Effector memory CD8-positive, alpha-beta T cell (primary cell): ENCODE data around the gene MAP4K4.
A peak's percentile ranks its signal among the peaks of the same experiment; 100 is the strongest.

Source experiments
- ATAC-seq: fragments of 150-1000 bp; cut with Tn5 transposase; replicated peaks from 2 replicates; pipeline ENCODE4 v1.10.0; 2021; ENCODE audit warnings: mild to moderate bottlenecking, moderate library complexity
- DNase-seq, 3 experiments: peaks; one replicate each; pipeline ENCODE4 v3.0.0; 2021
- H3K27ac Mint-ChIP-seq, 2 donors: one replicate each; pipeline ENCODE4 v1.8.0; 2022; ENCODE audit warnings: mild to moderate bottlenecking in 2 of 2, mixed read lengths in 2 of 2, moderate library complexity in 2 of 2
- H3K27me3 Mint-ChIP-seq, 2 donors: one replicate each; pipeline ENCODE4 v1.8.0; 2022; ENCODE audit warnings: mixed read lengths in 2 of 2
- H3K36me3 Mint-ChIP-seq: one replicate; pipeline ENCODE4 v1.8.0; 2022; ENCODE audit warnings: mild to moderate bottlenecking, moderate library complexity, mixed read lengths; ENCODE audit not compliant: insufficient read depth
- H3K4me1 Mint-ChIP-seq, 2 donors: one replicate each; pipeline ENCODE4 v1.8.0; 2022; ENCODE audit warnings: low read depth in 2 of 2, mixed read lengths in 2 of 2
- H3K4me3 Mint-ChIP-seq, 2 donors: one replicate each; pipeline ENCODE4 v1.8.0; 2022; ENCODE audit warnings: mild to moderate bottlenecking in 2 of 2, mixed read lengths in 2 of 2, moderate library complexity in 2 of 2
- H3K9me3 Mint-ChIP-seq, 2 donors: one replicate each; pipeline ENCODE4 v1.8.0; 2022; ENCODE audit warnings: mixed read lengths in 2 of 2

Gene MAP4K4

GRCh38 chr2:101806701-101807100 lies 109.2 kb downstream of the MAP4K4 start:
- no peaks in the 10 kb centered on the region for H3K27me3 Mint-ChIP-seq
- H3K4me1 Mint-ChIP-seq, result peaks cover 24 to 67% of the 10 kb centered on the region in 2 donors
- no peak for DNase-seq
- H3K27ac Mint-ChIP-seq, result peak overlapping the region; percentile 74 to 83
- peaks cover 5% of the 10 kb centered on the region for H3K36me3 Mint-ChIP-seq
- ATAC-seq, result no peak
- H3K9me3 Mint-ChIP-seq, result no peaks in the 10 kb centered on the region
- peak overlapping the region in 1 of 2 donors; percentile 66 for H3K4me3 Mint-ChIP-seq

GRCh38 chr2:101807242-101807641 lies 109.7 kb downstream of the MAP4K4 start:
- Mint-ChIP-seq H3K9me3 (no peaks in the 10 kb centered on the region), H3K4me1 (peaks cover 26 to 66% of the 10 kb centered on the region in 2 donors), H3K4me3 (no peak overlapping the region), H3K27ac (peak overlapping the region; percentile 22 to 74), H3K36me3 (peaks cover 5% of the 10 kb centered on the region), H3K27me3 (no peaks in the 10 kb centered on the region)
- ATAC-seq (no peak), DNase-seq (no peak)

- Mint-ChIP-seq H3K36me3 (no peaks in the 10 kb centered on the region), H3K4me1 (peaks cover 22 to 63% of the 10 kb centered on the region in 2 donors), H3K27me3 (no peaks in the 10 kb centered on the region), H3K9me3 (no peaks in the 10 kb centered on the region), H3K27ac (no peak overlapping the region), H3K4me3 (no peak overlapping the region)
- DNase-seq, result no peak
- ATAC-seq, result no peak
Measured at GRCh38 chr2:101808006-101808562, 110.6 kb downstream of the MAP4K4 start.

- ATAC-seq, result no peak
- no peak for DNase-seq
- peak overlapping the region in 1 of 2 donors; percentile 35 for H3K27ac Mint-ChIP-seq
- no peaks in the 10 kb centered on the region for H3K36me3 Mint-ChIP-seq
- H3K9me3 Mint-ChIP-seq, result no peaks in the 10 kb centered on the region
- H3K4me1 Mint-ChIP-seq, result peaks cover 35 to 61% of the 10 kb centered on the region in 2 donors
- H3K4me3 Mint-ChIP-seq, result no peak overlapping the region
- no peaks in the 10 kb centered on the region for H3K27me3 Mint-ChIP-seq
Measured at GRCh38 chr2:101809698-101810097, 112.2 kb downstream of the MAP4K4 start.

- Mint-ChIP-seq H3K27ac (peak overlapping the region in 1 of 2 donors; percentile 67), H3K4me1 (peaks cover 34 to 56% of the 10 kb centered on the region in 2 donors), H3K36me3 (peaks cover 4% of the 10 kb centered on the region), H3K27me3 (no peaks in the 10 kb centered on the region), H3K4me3 (no peak overlapping the region), H3K9me3 (no peaks in the 10 kb centered on the region)
- no peak for DNase-seq
- no peak for ATAC-seq
Measured at GRCh38 chr2:101811226-101812015, 113.9 kb downstream of the MAP4K4 start.

- H3K27ac Mint-ChIP-seq, result no peak overlapping the region
- H3K36me3 Mint-ChIP-seq, result peaks cover 4% of the 10 kb centered on the region
- no peak for DNase-seq
- H3K4me1 Mint-ChIP-seq, result peaks cover 33 to 56% of the 10 kb centered on the region in 2 donors
- H3K27me3 Mint-ChIP-seq, result no peaks in the 10 kb centered on the region
- no peaks in the 10 kb centered on the region for H3K9me3 Mint-ChIP-seq
- no peak for ATAC-seq
- H3K4me3 Mint-ChIP-seq, result no peak overlapping the region
Measured at GRCh38 chr2:101812226-101812625, 114.7 kb downstream of the MAP4K4 start.

- no peak for ATAC-seq
- H3K4me3 Mint-ChIP-seq, result no peak overlapping the region
- H3K27ac Mint-ChIP-seq, result peak overlapping the region in 1 of 2 donors; percentile 2
- H3K27me3 Mint-ChIP-seq, result no peaks in the 10 kb centered on the region
- H3K9me3 Mint-ChIP-seq, result no peaks in the 10 kb centered on the region
- DNase-seq, result no peak
- peaks cover 49 to 69% of the 10 kb centered on the region in 2 donors for H3K4me1 Mint-ChIP-seq
- peaks cover 4% of the 10 kb centered on the region for H3K36me3 Mint-ChIP-seq
Measured at GRCh38 chr2:101814752-101815151, 117.2 kb downstream of the MAP4K4 start.

GRCh38 chr2:101815154-101815553 lies 117.6 kb downstream of the MAP4K4 start:
- H3K4me1 Mint-ChIP-seq, result peaks cover 51 to 66% of the 10 kb centered on the region in 2 donors
- DNase-seq (no peak), ATAC-seq (no peak)
- H3K36me3 Mint-ChIP-seq, result peaks cover 4% of the 10 kb centered on the region
- H3K27me3 Mint-ChIP-seq, result no peaks in the 10 kb centered on the region
- no peaks in the 10 kb centered on the region for H3K9me3 Mint-ChIP-seq
- H3K4me3 Mint-ChIP-seq, result no peak overlapping the region
- no peak overlapping the region for H3K27ac Mint-ChIP-seq

GRCh38 chr2:101815739-101816391 lies 118.4 kb downstream of the MAP4K4 start:
- Mint-ChIP-seq H3K36me3 (peaks cover 4% of the 10 kb centered on the region), H3K27ac (no peak overlapping the region), H3K9me3 (no peaks in the 10 kb centered on the region), H3K4me3 (no peak overlapping the region), H3K27me3 (no peaks in the 10 kb centered on the region), H3K4me1 (peaks cover 55 to 62% of the 10 kb centered on the region in 2 donors)
- ATAC-seq, result no peak
- DNase-seq, result no peak

- ATAC-seq (no peak), DNase-seq (no peak)
- H3K4me3 Mint-ChIP-seq, result no peak overlapping the region
- no peaks in the 10 kb centered on the region for H3K9me3 Mint-ChIP-seq
- no peak overlapping the region for H3K27ac Mint-ChIP-seq
- no peaks in the 10 kb centered on the region for H3K27me3 Mint-ChIP-seq
- peaks cover 4% of the 10 kb centered on the region for H3K36me3 Mint-ChIP-seq
- peaks cover 52 to 64% of the 10 kb centered on the region in 2 donors for H3K4me1 Mint-ChIP-seq
Measured at GRCh38 chr2:101816598-101816997, 119.1 kb downstream of the MAP4K4 start.

- peaks cover 46 to 58% of the 10 kb centered on the region in 2 donors for H3K4me1 Mint-ChIP-seq
- H3K36me3 Mint-ChIP-seq, result peaks cover 4% of the 10 kb centered on the region
- DNase-seq (no peak), ATAC-seq (no peak)
- H3K27ac Mint-ChIP-seq, result peak overlapping the region; percentile 44 to 72
- H3K9me3 Mint-ChIP-seq, result no peaks in the 10 kb centered on the region
- no peaks in the 10 kb centered on the region for H3K27me3 Mint-ChIP-seq
- H3K4me3 Mint-ChIP-seq, result no peak overlapping the region
Measured at GRCh38 chr2:101817481-101817880, 120.0 kb downstream of the MAP4K4 start.

GRCh38 chr2:101818531-101819451 lies 121.3 kb downstream of the MAP4K4 start:
- peak overlapping the region; percentile 67 to 72 for H3K27ac Mint-ChIP-seq
- no peak for DNase-seq
- no peak for ATAC-seq
- peaks cover 51 to 63% of the 10 kb centered on the region in 2 donors for H3K4me1 Mint-ChIP-seq
- H3K27me3 Mint-ChIP-seq, result no peaks in the 10 kb centered on the region
- H3K36me3 Mint-ChIP-seq, result peaks cover 4% of the 10 kb centered on the region
- H3K4me3 Mint-ChIP-seq, result no peak overlapping the region
- H3K9me3 Mint-ChIP-seq, result no peaks in the 10 kb centered on the region

- peak overlapping the region; percentile 35 for H3K27ac Mint-ChIP-seq
- H3K4me1 Mint-ChIP-seq, result peaks cover 44 to 57% of the 10 kb centered on the region in 2 donors
- H3K27me3 Mint-ChIP-seq, result no peaks in the 10 kb centered on the region
Measured at GRCh38 chr2:101820519-101820918, 123.0 kb downstream of the MAP4K4 start.

More at GRCh38 chr2:101820519-101820918, 123.0 kb downstream of the MAP4K4 start:
- DNase-seq (no peak), ATAC-seq (no peak)
- no peak overlapping the region for H3K4me3 Mint-ChIP-seq
- no peaks in the 10 kb centered on the region for H3K9me3 Mint-ChIP-seq
- peaks cover 4% of the 10 kb centered on the region for H3K36me3 Mint-ChIP-seq
